AG04449 (cell line): Measurements from ENCODE around the gene KLRF1.

Source experiments
- CTCF ChIA-PET: fragments of 350-600 bp; formaldehyde crosslinking; extraction: SDS; loops from one replicate; lab custom pipeline; 2021; ENCODE audit warnings: antibody characterized with exemption; lab: Yijun Ruan, JAX
- POLR2A ChIA-PET: fragments of 400-600, 350-600 bp; formaldehyde crosslinking; extraction: SDS; loops from one replicate; lab custom pipeline; 2020; ENCODE audit warnings: antibody characterized with exemption, inconsistent platforms; lab: Yijun Ruan, JAX
- DNase-seq: peaks from one replicate; pipeline ENCODE4 v3.0.0-alpha.2; 2010; ENCODE audit warnings: low read depth, low spot score
- H3K4me3 ChIP-seq: 2 replicates; pipeline ENCODE4 v1.5.1; 2011; ENCODE audit warnings: low read depth, mild to moderate bottlenecking, control low read depth, low read length
- TF ChIP-seq, protein P1 (sequence below): IDR thresholded peaks from one replicate; pipeline ENCODE4 v1.5.1; 2011; ENCODE audit warnings: mild to moderate bottlenecking, moderate library complexity, low read length, control low read depth, inconsistent platforms; ENCODE audit not compliant: insufficient read depth; ENCODE audit errors: missing control alignments

KLRF1 gene

DNA sequence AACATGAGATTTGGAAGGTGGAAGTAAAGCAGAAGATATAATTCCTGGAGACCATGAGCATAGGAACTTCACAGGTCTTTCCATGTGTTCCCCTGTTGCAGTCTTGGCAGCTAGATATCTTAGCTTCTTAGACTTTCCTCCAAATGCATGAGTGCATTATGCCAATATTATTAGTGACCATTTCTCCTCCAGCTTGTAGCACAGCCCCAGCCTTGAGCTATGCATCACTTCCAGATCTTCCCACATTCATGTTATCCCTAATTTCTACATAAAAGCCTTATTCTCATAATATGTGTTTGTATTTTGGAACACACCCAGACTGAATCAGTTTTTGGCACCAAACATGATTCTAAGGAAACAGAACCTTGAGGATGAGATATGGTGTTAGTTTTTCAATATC lies 30.9 kb downstream of the KLRF1 start:
- no peak for DNase-seq
- CTCF ChIA-PET, result no interaction called here
- TF ChIP-seq, protein P1, sequence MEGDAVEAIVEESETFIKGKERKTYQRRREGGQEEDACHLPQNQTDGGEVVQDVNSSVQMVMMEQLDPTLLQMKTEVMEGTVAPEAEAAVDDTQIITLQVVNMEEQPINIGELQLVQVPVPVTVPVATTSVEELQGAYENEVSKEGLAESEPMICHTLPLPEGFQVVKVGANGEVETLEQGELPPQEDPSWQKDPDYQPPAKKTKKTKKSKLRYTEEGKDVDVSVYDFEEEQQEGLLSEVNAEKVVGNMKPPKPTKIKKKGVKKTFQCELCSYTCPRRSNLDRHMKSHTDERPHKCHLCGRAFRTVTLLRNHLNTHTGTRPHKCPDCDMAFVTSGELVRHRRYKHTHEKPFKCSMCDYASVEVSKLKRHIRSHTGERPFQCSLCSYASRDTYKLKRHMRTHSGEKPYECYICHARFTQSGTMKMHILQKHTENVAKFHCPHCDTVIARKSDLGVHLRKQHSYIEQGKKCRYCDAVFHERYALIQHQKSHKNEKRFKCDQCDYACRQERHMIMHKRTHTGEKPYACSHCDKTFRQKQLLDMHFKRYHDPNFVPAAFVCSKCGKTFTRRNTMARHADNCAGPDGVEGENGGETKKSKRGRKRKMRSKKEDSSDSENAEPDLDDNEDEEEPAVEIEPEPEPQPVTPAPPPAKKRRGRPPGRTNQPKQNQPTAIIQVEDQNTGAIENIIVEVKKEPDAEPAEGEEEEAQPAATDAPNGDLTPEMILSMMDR, result no peak
- no peak overlapping the region for H3K4me3 ChIP-seq
- POLR2A ChIA-PET, result no interaction called here

- TF ChIP-seq, protein P1, result no peak
- H3K4me3 ChIP-seq, result no peak overlapping the region
- ChIA-PET POLR2A (no interaction called here), CTCF (no interaction called here)
- no peak for DNase-seq
Observed at GRCh38 chr12:9864913-9865675, 37.8 kb downstream of the KLRF1 start.

GRCh38 chr12:9866860-9867269 lies 39.6 kb downstream of the KLRF1 start:
- CTCF ChIA-PET, result interaction anchor here (0.8 to 1.7 kb wide), 2 partner anchors 21 to 117 kb away, joined by 3 read pairs; no protein-coding TSS in a partner anchor
- H3K4me3 ChIP-seq, result no peak overlapping the region
- TF ChIP-seq, protein P1, result no peak
- POLR2A ChIA-PET, result no interaction called here
- DNase-seq, result no peak

DNA sequence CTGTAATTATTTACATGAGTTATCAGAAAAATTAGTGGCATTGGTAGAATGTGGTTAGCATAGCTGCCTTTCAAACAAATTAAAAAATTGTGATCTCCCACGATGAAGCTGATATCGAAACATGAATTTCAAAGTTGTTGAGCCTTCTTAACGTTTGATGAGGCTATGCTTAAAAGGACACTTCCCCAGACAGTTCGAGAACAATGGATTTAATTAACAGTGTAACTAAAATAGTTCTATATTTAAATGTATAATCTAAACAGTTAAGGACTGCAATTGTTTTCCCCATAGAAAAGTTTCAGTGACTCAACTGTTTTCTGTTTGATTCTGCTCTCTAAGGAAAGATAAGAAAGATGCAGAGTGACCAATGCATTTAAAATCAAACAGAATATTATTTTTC lies 40.2 kb downstream of the KLRF1 start:
- DNase-seq, result no peak
- CTCF ChIA-PET, result interaction anchor here (0.8 to 1.7 kb wide), 2 partner anchors 22 to 117 kb away, joined by 3 read pairs; no protein-coding TSS in a partner anchor
- no peak overlapping the region for H3K4me3 ChIP-seq
- TF ChIP-seq, protein P1, result no peak
- POLR2A ChIA-PET, result no interaction called here

- H3K4me3 ChIP-seq, result no peak overlapping the region
- TF ChIP-seq, protein P1, result no peak
- ChIA-PET CTCF (interaction anchor here (1.7 kb wide), 1 partner anchor 118 kb away, joined by 3 read pairs; no protein-coding TSS in a partner anchor), POLR2A (no interaction called here)
- no peak for DNase-seq
Observed at GRCh38 chr12:9868311-9868801, 41.1 kb downstream of the KLRF1 start.

GRCh38 chr12:9868951-9869306 lies 41.6 kb downstream of the KLRF1 start:
- TF ChIP-seq, protein P1, result no peak
- POLR2A ChIA-PET, result no interaction called here
- CTCF ChIA-PET, result no interaction called here
- H3K4me3 ChIP-seq, result no peak overlapping the region
- no peak for DNase-seq
